H9 (cell line): Measurements from ENCODE around the gene DMRTB1. TPM values are rescaled to one million over a fixed set of nuclear protein-coding genes. Genes with fewer than 3 reads are reported as not detected.

ENCODE experiments used
- DNase-seq: peaks from one replicate; pipeline ENCODE4 v3.0.0-alpha.2; 2017
- H2AFZ ChIP-seq: one replicate; pipeline ENCODE4 v1.6.1; 2013; ENCODE audit warnings: mild to moderate bottlenecking, low read length, control low read depth, moderate library complexity
- H2AK5ac ChIP-seq: 2 replicates; pipeline ENCODE4 v1.6.1; 2013; ENCODE audit warnings: low read length, control low read depth, mixed read lengths; ENCODE audit not compliant: insufficient read length
- H2BK120ac ChIP-seq: one replicate; pipeline ENCODE4 v1.6.1; 2013; ENCODE audit warnings: low read depth, mild to moderate bottlenecking, low read length, control low read depth, inconsistent platforms; ENCODE audit not compliant: poor library complexity, severe bottlenecking
- H2BK12ac ChIP-seq: 2 replicates; pipeline ENCODE4 v1.6.1; 2013; ENCODE audit warnings: low read length, control low read depth, mixed read lengths, low read depth; ENCODE audit not compliant: insufficient read length
- H2BK15ac ChIP-seq: 2 replicates; pipeline ENCODE4 v1.6.1; 2013; ENCODE audit warnings: low read depth, low read length, control low read depth
- H2BK20ac ChIP-seq: one replicate; pipeline ENCODE4 v1.6.1; 2013; ENCODE audit warnings: low read depth, mild to moderate bottlenecking, low read length, control low read depth, inconsistent platforms; ENCODE audit not compliant: poor library complexity, severe bottlenecking
- H2BK5ac ChIP-seq: 2 replicates; pipeline ENCODE4 v1.6.1; 2013; ENCODE audit warnings: low read length, control low read depth, mixed read lengths; ENCODE audit not compliant: insufficient read length
- H3K14ac ChIP-seq: 2 replicates; pipeline ENCODE4 v1.6.1; 2013; ENCODE audit warnings: low read length, control low read depth; ENCODE audit not compliant: insufficient read depth
- H3K18ac ChIP-seq: 2 replicates; pipeline ENCODE4 v1.6.1; 2013; ENCODE audit warnings: low read depth, mild to moderate bottlenecking, mixed read lengths, low read length, control low read depth; ENCODE audit not compliant: insufficient read length
- H3K23ac ChIP-seq: 2 replicates; pipeline ENCODE4 v1.6.1; 2013; ENCODE audit warnings: low read length, control low read depth, mixed read lengths, low read depth; ENCODE audit not compliant: insufficient read length
- H3K23me2 ChIP-seq: 2 replicates; pipeline ENCODE4 v1.6.1; 2013; ENCODE audit warnings: low read depth, mild to moderate bottlenecking, mixed read lengths, low read length, control low read depth; ENCODE audit not compliant: insufficient read length, poor library complexity, severe bottlenecking
- H3K27ac ChIP-seq: 2 replicates; pipeline ENCODE4 v1.5.1; 2013; ENCODE audit warnings: low read length, control low read depth, mixed read lengths, low read depth; ENCODE audit not compliant: insufficient read length
- H3K27me3 ChIP-seq: 2 replicates; pipeline ENCODE4 v1.6.1; 2013; ENCODE audit warnings: low read length, control low read depth, inconsistent platforms; ENCODE audit not compliant: insufficient read depth
- H3K4ac ChIP-seq: 2 replicates; pipeline ENCODE4 v1.6.1; 2013; ENCODE audit warnings: low read depth, mild to moderate bottlenecking, control low read depth, inconsistent platforms, low read length, moderate library complexity
- H3K4me1 ChIP-seq: 2 replicates; pipeline ENCODE4 v1.6.1; 2013; ENCODE audit warnings: low read length, control low read depth, inconsistent platforms; ENCODE audit not compliant: insufficient read depth
- H3K4me2 ChIP-seq: 2 replicates; pipeline ENCODE4 v1.6.1; 2013; ENCODE audit warnings: low read length, control low read depth, mixed read lengths; ENCODE audit not compliant: insufficient read length, insufficient read depth
- H3K56ac ChIP-seq: 2 replicates; pipeline ENCODE4 v1.6.1; 2013; ENCODE audit warnings: low read depth, mild to moderate bottlenecking, mixed read lengths, low read length, control low read depth; ENCODE audit not compliant: insufficient read length
- H3K79me1 ChIP-seq: 2 replicates; pipeline ENCODE4 v1.6.1; 2013; ENCODE audit warnings: low read depth, mild to moderate bottlenecking, moderate library complexity, low read length, control low read depth, inconsistent platforms; ENCODE audit not compliant: insufficient read depth, poor library complexity, severe bottlenecking
- H3K79me2 ChIP-seq: 2 replicates; pipeline ENCODE4 v1.6.1; 2013; ENCODE audit warnings: low read length, control low read depth, inconsistent platforms; ENCODE audit not compliant: insufficient read depth
- H3K9ac ChIP-seq: 2 replicates; pipeline ENCODE4 v1.6.1; 2013; ENCODE audit warnings: low read length, control low read depth, mixed read lengths; ENCODE audit not compliant: insufficient read length; ENCODE audit errors: extremely low read depth
- H3K9me3 ChIP-seq: one replicate; pipeline ENCODE4 v1.6.1; 2013; ENCODE audit warnings: low read depth, low read length, inconsistent platforms; ENCODE audit not compliant: control insufficient read depth
- H3T11ph ChIP-seq: one replicate; pipeline ENCODE4 v1.6.1; 2013; ENCODE audit warnings: mild to moderate bottlenecking, low read length, control low read depth, inconsistent platforms
- H4K20me1 ChIP-seq: one replicate; pipeline ENCODE4 v1.6.1; 2013; ENCODE audit not compliant: control insufficient read depth, insufficient read length, insufficient read depth
- H4K5ac ChIP-seq: 2 replicates; pipeline ENCODE4 v1.6.1; 2013; ENCODE audit warnings: low read depth, mild to moderate bottlenecking, mixed read lengths, low read length, control low read depth; ENCODE audit not compliant: insufficient read length
- H4K8ac ChIP-seq: replicated peaks from 2 replicates; pipeline ENCODE4 v1.6.1; 2013; ENCODE audit warnings: low read length, control low read depth, mixed read lengths, low read depth; ENCODE audit not compliant: insufficient read length
- H4K91ac ChIP-seq: 2 replicates; pipeline ENCODE4 v1.6.1; 2013; ENCODE audit warnings: low read depth, mild to moderate bottlenecking, moderate library complexity, mixed read lengths, low read length, control low read depth; ENCODE audit not compliant: insufficient read length
- H3K27ac Mint-ChIP-seq, 3 experiments: 2 replicates in 2 of 3; 3 replicates in 1 of 3; pipeline ENCODE4 v1.8.0; 2020 to 2021; ENCODE audit warnings: mixed read lengths in 3 of 3, mild to moderate bottlenecking in 1 of 3, moderate library complexity in 1 of 3
- H3K27me3 Mint-ChIP-seq: 2 replicates; pipeline ENCODE4 v1.8.0; 2021; ENCODE audit warnings: low read depth, mild to moderate bottlenecking, moderate library complexity, mixed read lengths
- H3K36me3 Mint-ChIP-seq, 3 experiments: 2 replicates in 2 of 3; 3 replicates in 1 of 3; pipeline ENCODE4 v1.8.0; 2020 to 2021; ENCODE audit warnings: low read depth in 3 of 3, mixed read lengths in 3 of 3; ENCODE audit not compliant: insufficient read depth in 1 of 3
- H3K4me1 Mint-ChIP-seq, 2 experiments: 2 replicates each; pipeline ENCODE4 v1.8.0; 2020; ENCODE audit warnings: mixed read lengths in 2 of 2
- H3K4me3 Mint-ChIP-seq, 2 experiments: 2 replicates in 1 of 2; 3 replicates in 1 of 2; pipeline ENCODE4 v1.8.0; 2020 to 2021; ENCODE audit warnings: mild to moderate bottlenecking in 2 of 2, mixed read lengths in 2 of 2, moderate library complexity in 1 of 2
- H3K9me3 Mint-ChIP-seq, 2 experiments: 2 replicates in 1 of 2; 3 replicates in 1 of 2; pipeline ENCODE4 v1.8.0; 2020; ENCODE audit warnings: mild to moderate bottlenecking in 2 of 2, mixed read lengths in 2 of 2, moderate library complexity in 1 of 2
- CTCF ChIP-seq: fragments of 200-600 bp; sonication (generic); conservative IDR thresholded peaks from 3 replicates; pipeline ENCODE4 v1.8.0; 2021; ENCODE audit warnings: antibody characterized with exemption, mild to moderate bottlenecking
- WGBS: extraction: QIAGEN DNeasy Blood & Tissue Kit; methylation state at CpG from one replicate; pipeline ENCODE4 v1.1.7; 2013; ENCODE audit warnings: missing lambda C conversion rate, low lambda C conversion rate, mixed read lengths; ENCODE audit not compliant: insufficient read length; ENCODE audit errors: extremely low coverage; 5-methylcytosine and 5-hydroxymethylcytosine counted together
- total RNA-seq: library from RNA; stranded (reverse); gene quantifications from 2 replicates; pipeline ENCODE4 v1.2.1, GENCODE V29; 2021

Gene DMRTB1
- total RNA-seq, 1 experiment from 2014 or later, result not detected

- Histone ChIP-seq H4K20me1 (no peaks in the 10 kb centered on the region), H3K9ac (no peak overlapping the region), H3K23ac (no peak overlapping the region), H2BK20ac (no peak overlapping the region), H2AFZ (no peak overlapping the region), H3K18ac (no peak overlapping the region), H2BK5ac (no peak overlapping the region), H2BK12ac (no peak overlapping the region), H2AK5ac (no peak overlapping the region), H3K23me2 (no peaks in the 10 kb centered on the region), H4K91ac (no peak overlapping the region), H4K5ac (no peak overlapping the region), H3T11ph (no peak overlapping the region), H3K27ac (no peak overlapping the region), H3K79me2 (no peaks in the 10 kb centered on the region), H3K4me1 (peaks cover 11% of the 10 kb centered on the region; the same call in 1 of the 2 replicates), H3K4ac (no peak overlapping the region), H2BK15ac (no peak overlapping the region), H3K14ac (no peak overlapping the region), H3K79me1 (no peaks in the 10 kb centered on the region), H3K27me3 (no peaks in the 10 kb centered on the region), H4K8ac (no peak overlapping the region), H3K4me2 (no peak overlapping the region), H3K56ac (no peak overlapping the region), H2BK120ac (no peak overlapping the region), H3K9me3 (no peaks in the 10 kb centered on the region)
- Mint-ChIP-seq H3K27ac (no peak overlapping the region), H3K4me3 (no peak overlapping the region), H3K9me3 (0 out of 5 replicates have a peak, but pooled peaks cover 0 to 9% of the 10 kb centered on the region in 2 experiments), H3K36me3 (peaks cover 4 to 12% (median 4%) of the 10 kb centered on the region in 3 experiments; a peak in 6 of 7 replicates), H3K4me1 (peaks cover 47 to 69% of the 10 kb centered on the region in 2 experiments), H3K27me3 (peaks cover 6% of the 10 kb centered on the region)
- WGBS, result no CpG with 5 or more reads among the region's 4 CpGs
- DNase-seq, result no peak
- no peak for TF ChIP-seq CTCF
Observed at GRCh38 chr1:53414632-53415031, 44.6 kb upstream of the DMRTB1 start.
